HG03354 (cell line): ENCODE measurements around the gene CHMP4A.
"Not testable (repeated sequence)": the region's sequence is repeated elsewhere in the genome, so short reads cannot be mapped to it uniquely, and the experiment has no call there.

Source experiments
- ATAC-seq: cut with Tn5 transposase; IDR thresholded peaks from one replicate; pipeline ENCODE4 v1.9.1; 2021; ENCODE audit warnings: mild to moderate bottlenecking; ENCODE audit not compliant: unreplicated experiment, poor library complexity, severe bottlenecking

CHMP4A gene

GRCh38 chr14:24231263-24232120 is 18.2 kb upstream of the CHMP4A start:
- ATAC-seq = peak; percentile 21

GRCh38 chr14:24228902-24229301 is 15.6 kb upstream of the CHMP4A start:
- no peak for ATAC-seq

GRCh38 chr14:24226473-24226872 is 13.2 kb upstream of the CHMP4A start:
- no peak for ATAC-seq

GRCh38 chr14:24224618-24225071 is 11.4 kb upstream of the CHMP4A start:
- no peak for ATAC-seq

- ATAC-seq = not testable (repeated sequence)
Measured at GRCh38 chr14:24222987-24223386, 9.7 kb upstream of the CHMP4A start.

- no peak for ATAC-seq
Measured at GRCh38 chr14:24219521-24219920, 6.2 kb upstream of the CHMP4A start.

- ATAC-seq = no peak
Measured at GRCh38 chr14:24219080-24219479, 5.8 kb upstream of the CHMP4A start.

GRCh38 chr14:24216876-24217275 is 3.6 kb upstream of the CHMP4A start:
- ATAC-seq = not testable (repeated sequence)

- no peak for ATAC-seq
Measured at GRCh38 chr14:24216345-24216699, 3.0 kb upstream of the CHMP4A start.

GRCh38 chr14:24215495-24216344 is 2.4 kb upstream of the CHMP4A start, which contains the start of gene MDP1:
Gene MDP1, minus strand, starts transcription at chr14:24216066. Its CDS starts 111 bp downstream, at chr14:24215955.
- peak; percentile 70 for ATAC-seq

- no peak for ATAC-seq
Measured at GRCh38 chr14:24213866-24214662, 776 bp upstream of the CHMP4A start.

- no peak for ATAC-seq
Measured at GRCh38 chr14:24211311-24211710, 2.0 kb downstream of the CHMP4A start.

- no peak for ATAC-seq
Measured at GRCh38 chr14:24207625-24208024, 5.7 kb downstream of the CHMP4A start.

- ATAC-seq = no peak
Measured at GRCh38 chr14:24207104-24207551, 6.2 kb downstream of the CHMP4A start.

- no peak for ATAC-seq
Measured at GRCh38 chr14:24206260-24207103, 6.8 kb downstream of the CHMP4A start.

GRCh38 chr14:24204163-24205146 is 8.8 kb downstream of the CHMP4A start:
- ATAC-seq = no peak

- not testable (repeated sequence) for ATAC-seq
Measured at GRCh38 chr14:24203249-24203886, 9.9 kb downstream of the CHMP4A start.
